GM18520 (cell line): ENCODE measurements around the gene CEBPE.

ENCODE experiments used
- ATAC-seq: cut with Tn5 transposase; IDR thresholded peaks from one replicate; pipeline ENCODE4 v1.9.1; 2021; ENCODE audit not compliant: unreplicated experiment

CEBPE gene

GRCh38 chr14:23104591-23105347 lies 14.3 kb downstream of the CEBPE start, which contains the start of gene CIROP:
Gene CIROP, minus strand, starts transcription at chr14:23104989. Its CDS starts 69 bp downstream, at chr14:23104920.
- no peak for ATAC-seq

- no peak for ATAC-seq
Observed at GRCh38 chr14:23104070-23104590, 14.9 kb downstream of the CEBPE start.

- no peak for ATAC-seq
Observed at GRCh38 chr14:23103581-23103980, 15.5 kb downstream of the CEBPE start.

- no peak for ATAC-seq
Observed at GRCh38 chr14:23102801-23103200, 16.3 kb downstream of the CEBPE start.

GRCh38 chr14:23101986-23102625 lies 16.9 kb downstream of the CEBPE start:
- ATAC-seq = no peak

GRCh38 chr14:23101213-23101970 lies 17.7 kb downstream of the CEBPE start:
- no peak for ATAC-seq

GRCh38 chr14:23099212-23099861 lies 19.7 kb downstream of the CEBPE start:
- ATAC-seq = no peak

- ATAC-seq = no peak
Observed at GRCh38 chr14:23097786-23098185, 21.3 kb downstream of the CEBPE start.

GRCh38 chr14:23095196-23096108 lies 23.6 kb downstream of the CEBPE start, which contains the start of gene C14orf119:
Gene C14orf119, plus strand, starts transcription at chr14:23095505. Its CDS starts 2,154 bp downstream, at chr14:23097659.
- ATAC-seq = peak; percentile 91

GRCh38 chr14:23094666-23095195 lies 24.3 kb downstream of the CEBPE start, which contains the start of gene ACIN1:
Gene ACIN1, minus strand, starts transcription at chr14:23095136. Its CDS starts 24 bp downstream, at chr14:23095112.
- peak; percentile 16 for ATAC-seq

GRCh38 chr14:23093991-23094665 lies 24.9 kb downstream of the CEBPE start:
- no peak for ATAC-seq

GRCh38 chr14:23093526-23093925 lies 25.5 kb downstream of the CEBPE start:
- no peak for ATAC-seq

GRCh38 chr14:23093104-23093503 lies 26.0 kb downstream of the CEBPE start:
- no peak for ATAC-seq

- no peak for ATAC-seq
Observed at GRCh38 chr14:23091294-23092225, 27.5 kb downstream of the CEBPE start.

- ATAC-seq = no peak
Observed at GRCh38 chr14:23090254-23090636, 28.8 kb downstream of the CEBPE start.

GRCh38 chr14:23089498-23090253 lies 29.4 kb downstream of the CEBPE start:
- no peak for ATAC-seq

- ATAC-seq = no peak
Observed at GRCh38 chr14:23086565-23086964, 32.5 kb downstream of the CEBPE start.
